G401.6 (cell line): ENCODE measurements around the gene AFF2.

Source experiments
- FAIRE-seq: peaks from 2 replicates; lab custom pipeline; 2012; peaks lifted over from hg19 to GRCh38; lab: Jason Lieb, UNC

AFF2 gene

DNA sequence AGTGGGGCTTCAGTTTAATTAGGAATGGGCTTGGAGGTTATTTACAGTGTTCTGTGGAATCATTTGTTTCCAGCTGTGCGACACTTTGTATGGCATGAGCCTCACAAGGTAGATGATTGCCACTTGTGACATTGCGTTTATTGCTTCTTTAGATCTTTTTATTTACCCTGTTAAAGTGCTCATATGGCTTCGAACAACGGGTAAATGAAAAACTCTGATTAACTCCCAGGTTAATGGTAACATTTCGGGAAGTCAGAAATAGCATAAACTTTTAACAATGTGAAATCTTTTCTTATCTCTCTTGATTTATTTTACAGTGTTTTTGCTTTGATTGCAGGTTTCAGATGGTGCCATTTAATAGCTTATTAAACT lies 510.4 kb downstream of the AFF2 start:
- no peak for FAIRE-seq

DNA sequence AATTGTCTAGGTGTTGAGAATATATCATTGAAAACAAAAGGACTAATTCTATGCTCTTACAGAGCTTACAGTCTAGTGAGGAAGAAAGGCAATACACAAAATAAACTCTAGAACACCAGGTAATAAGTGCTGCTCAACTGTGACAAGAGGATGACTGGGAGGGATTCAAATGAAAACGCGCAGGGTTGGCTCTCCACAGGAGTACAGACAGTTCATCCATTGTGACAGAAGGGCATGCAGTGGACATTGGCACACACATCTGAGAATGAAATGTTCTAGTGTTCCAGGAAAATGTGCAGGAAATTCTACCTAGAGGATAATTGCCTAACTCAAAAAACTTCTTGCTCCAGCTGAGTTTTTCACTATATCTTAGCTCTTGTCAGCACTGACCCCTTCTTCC lies 512.7 kb downstream of the AFF2 start:
- FAIRE-seq: no peak

- FAIRE-seq: no peak
Measured at GRCh38 chrX:149021159-149021558, 520.7 kb downstream of the AFF2 start.

DNA sequence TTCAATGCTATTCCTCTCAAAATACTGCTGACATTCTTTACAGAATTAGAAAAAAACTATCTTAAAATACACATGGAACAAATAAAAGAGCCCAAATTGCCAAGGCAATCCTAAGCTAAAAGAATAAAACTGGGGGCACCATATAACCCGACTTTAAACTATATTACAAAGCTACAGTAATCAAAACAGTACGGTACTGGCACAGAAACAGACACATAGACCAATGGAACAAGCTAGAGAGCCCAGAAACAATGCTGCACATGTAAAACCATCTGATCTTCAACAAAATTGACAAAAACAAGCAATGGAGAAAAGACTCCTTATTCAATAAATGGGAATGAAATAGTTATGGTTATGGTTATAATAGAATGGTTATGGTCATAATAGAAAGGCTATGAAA lies 522.1 kb downstream of the AFF2 start:
- FAIRE-seq: no peak

DNA sequence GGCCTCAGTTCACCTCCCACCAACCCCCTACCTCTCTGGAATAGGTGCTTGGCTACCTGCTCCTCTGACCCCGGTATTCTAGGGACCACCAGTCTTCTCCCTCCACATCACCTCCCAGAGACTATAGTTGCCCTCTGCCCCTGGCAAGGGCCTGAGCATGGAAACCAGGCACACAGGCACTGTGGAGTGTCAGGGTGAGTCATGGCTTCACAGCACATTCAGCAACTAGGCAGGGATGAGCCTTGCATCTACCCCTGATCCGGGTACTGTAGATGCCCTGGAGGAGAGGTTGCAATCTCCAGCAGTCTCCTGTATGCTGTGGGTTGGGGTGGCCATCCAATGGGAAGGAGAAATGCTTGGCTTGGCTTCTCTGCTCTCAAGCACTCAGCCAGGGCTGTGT lies 532.0 kb downstream of the AFF2 start:
- FAIRE-seq: no peak

GRCh38 chrX:149036086-149036485 lies 535.7 kb downstream of the AFF2 start:
- FAIRE-seq: no peak

DNA sequence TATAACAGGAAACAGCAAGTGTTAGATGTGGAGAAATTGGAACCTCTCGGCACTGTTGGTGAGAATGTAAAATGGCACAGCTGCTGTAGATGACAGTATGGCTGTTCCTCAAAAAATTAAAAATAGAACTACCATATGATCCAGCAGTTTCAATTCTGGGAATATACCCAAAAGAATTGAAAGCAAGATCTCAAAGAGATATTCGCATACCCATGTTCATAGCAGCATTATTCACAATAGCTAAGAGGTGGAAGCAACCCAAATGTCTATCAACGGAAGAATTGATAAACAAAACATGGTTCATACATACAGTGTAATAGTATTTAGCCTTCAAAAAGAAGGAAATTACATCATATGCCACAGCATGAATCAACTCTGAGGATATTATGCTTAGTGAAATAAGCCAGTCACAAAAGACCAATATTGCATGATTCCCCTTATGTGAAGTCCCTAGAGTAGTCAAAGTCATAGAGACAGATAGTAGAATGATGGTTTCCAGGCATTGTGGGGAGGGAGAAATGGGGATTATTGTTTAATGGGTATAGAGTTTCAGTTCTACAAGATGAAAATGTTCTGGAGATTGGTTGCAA lies 537.0 kb downstream of the AFF2 start:
- no peak for FAIRE-seq

DNA sequence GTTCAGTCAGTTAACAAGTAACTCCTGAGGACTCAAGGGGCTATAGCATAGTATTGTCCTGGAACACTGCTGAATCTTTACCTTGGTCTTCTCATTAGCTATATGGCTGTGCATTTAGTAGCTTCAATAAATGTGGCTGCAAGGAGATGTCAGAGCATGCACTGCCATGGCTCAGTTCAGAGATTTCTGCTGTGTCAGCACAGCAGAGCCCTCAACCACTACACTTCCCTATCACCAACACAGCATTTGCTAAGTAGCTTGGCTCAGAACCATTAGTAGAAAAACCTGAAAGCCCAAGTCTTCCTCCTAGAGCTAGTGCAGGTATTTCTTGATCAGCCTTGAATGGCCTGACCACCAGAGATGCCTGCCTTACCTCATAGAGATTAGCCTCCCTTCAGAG lies 538.6 kb downstream of the AFF2 start:
- no peak for FAIRE-seq

- no peak for FAIRE-seq
Measured at GRCh38 chrX:149040873-149041535, 540.6 kb downstream of the AFF2 start.

DNA sequence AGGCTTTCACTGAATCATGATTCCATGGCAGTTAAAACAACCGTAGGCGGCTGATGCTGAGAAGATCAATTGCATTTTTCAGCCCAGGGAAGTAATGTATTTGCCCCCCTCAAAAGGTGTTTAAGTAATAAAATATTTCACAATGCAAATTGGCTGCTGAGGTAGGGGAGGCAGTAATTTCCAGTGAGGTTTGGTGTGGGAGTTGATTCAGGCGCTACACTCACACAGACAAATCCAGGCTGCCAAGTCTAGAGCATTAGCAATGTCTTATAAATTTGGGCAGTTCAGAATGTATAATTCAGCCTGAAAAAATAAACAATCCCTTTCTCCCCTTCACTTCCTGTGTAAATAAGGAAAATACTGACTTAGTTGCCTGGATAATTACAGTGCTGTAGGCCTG lies 543.0 kb downstream of the AFF2 start:
- no peak for FAIRE-seq

- FAIRE-seq: no peak
Measured at GRCh38 chrX:149044471-149044870, 544.1 kb downstream of the AFF2 start.

DNA sequence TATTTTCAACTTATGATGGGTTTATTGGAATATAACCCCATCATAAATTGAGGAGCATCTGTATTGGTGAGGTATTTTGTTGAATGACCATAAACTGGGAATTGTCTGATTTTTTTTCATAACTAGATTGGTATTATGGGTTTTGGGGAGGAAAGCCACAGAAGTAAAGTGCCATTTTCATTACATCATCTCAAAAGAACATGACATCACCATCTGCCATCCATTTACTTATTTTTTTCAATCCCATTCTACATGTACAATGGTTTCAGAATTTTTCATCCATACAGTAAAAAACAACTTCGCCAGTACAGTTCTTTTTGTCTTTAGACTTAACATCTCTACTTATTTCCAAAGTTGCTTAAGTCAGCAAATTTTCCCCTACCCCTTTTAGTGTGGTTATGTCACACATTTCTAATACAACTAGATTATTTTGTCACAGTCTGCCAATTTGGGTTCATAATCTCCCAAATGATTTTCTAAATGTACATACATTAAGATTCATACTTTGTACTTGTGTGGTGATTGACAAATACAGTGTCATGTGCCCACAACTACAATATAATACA lies 545.3 kb downstream of the AFF2 start:
- no peak for FAIRE-seq
